Naive B cell (primary cell): ENCODE data around the gene SIN3B. TPM values are rescaled to one million over a fixed set of nuclear protein-coding genes. Genes with fewer than 3 reads are reported as not detected.
"Not testable (repeated sequence)": the region's sequence is repeated elsewhere in the genome, so short reads cannot be mapped to it uniquely, and the experiment has no call there.

Experiments
- ATAC-seq, 2 donors: fragments of 150-1000 bp; cut with Tn5 transposase; 2 replicates each; pipeline ENCODE4 v1.10.0; 2021; ENCODE audit warnings: low read depth in 2 of 2, mild to moderate bottlenecking in 2 of 2, moderate library complexity in 2 of 2
- DNase-seq: peaks from one replicate; pipeline ENCODE4 v3.0.0; 2022
- H3K27ac Mint-ChIP-seq, 6 donors: one replicate each; pipeline ENCODE4 v1.8.0; 2020 to 2022; ENCODE audit warnings: mild to moderate bottlenecking in 6 of 6, mixed read lengths in 6 of 6, moderate library complexity in 5 of 6, inconsistent platforms in 2 of 6
- H3K27me3 Mint-ChIP-seq, 3 donors: one replicate each; pipeline ENCODE4 v1.8.0; 2021 to 2022; ENCODE audit warnings: mixed read lengths in 3 of 3, mild to moderate bottlenecking in 1 of 3
- H3K36me3 Mint-ChIP-seq, 2 donors: one replicate each; pipeline ENCODE4 v1.8.0; 2020 to 2022; ENCODE audit warnings: mixed read lengths in 2 of 2, inconsistent platforms in 1 of 2, mild to moderate bottlenecking in 1 of 2
- H3K4me1 Mint-ChIP-seq, 3 donors: one replicate each; pipeline ENCODE4 v1.8.0; 2020 to 2022; ENCODE audit warnings: mixed read lengths in 3 of 3, inconsistent platforms in 1 of 3, mild to moderate bottlenecking in 1 of 3, moderate library complexity in 1 of 3
- H3K4me3 Mint-ChIP-seq, 8 donors: one replicate each; pipeline ENCODE4 v1.8.0; 2020 to 2022; ENCODE audit warnings: mild to moderate bottlenecking in 8 of 8, mixed read lengths in 8 of 8, moderate library complexity in 8 of 8, inconsistent platforms in 2 of 8
- H3K9me3 Mint-ChIP-seq, 7 donors: one replicate each; pipeline ENCODE4 v1.8.0; 2020 to 2022; ENCODE audit warnings: mixed read lengths in 7 of 7, mild to moderate bottlenecking in 5 of 7, inconsistent platforms in 2 of 7, moderate library complexity in 1 of 7
- polyA plus RNA-seq, 6 donors: library from polyadenylated mRNA; unstranded; fragments of 300-500 nt; fragmentation: Illumina TruSeq; gene quantifications; one replicate each; pipeline ENCODE4 v1.2.3, GENCODE V29; 2021; ENCODE audit warnings: low read depth in 6 of 6

SIN3B gene
- polyA plus RNA-seq, 6 donors from 2014 or later = 4.8 to 13.0 (median 6.8) TPM

- peaks cover 1 to 6% of the 10 kb centered on the region in 2 donors for H3K36me3 Mint-ChIP-seq
- ATAC-seq = no peak
Measured at GRCh38 chr19:16861011-16861410, 31.8 kb downstream of the SIN3B start.

DNA sequence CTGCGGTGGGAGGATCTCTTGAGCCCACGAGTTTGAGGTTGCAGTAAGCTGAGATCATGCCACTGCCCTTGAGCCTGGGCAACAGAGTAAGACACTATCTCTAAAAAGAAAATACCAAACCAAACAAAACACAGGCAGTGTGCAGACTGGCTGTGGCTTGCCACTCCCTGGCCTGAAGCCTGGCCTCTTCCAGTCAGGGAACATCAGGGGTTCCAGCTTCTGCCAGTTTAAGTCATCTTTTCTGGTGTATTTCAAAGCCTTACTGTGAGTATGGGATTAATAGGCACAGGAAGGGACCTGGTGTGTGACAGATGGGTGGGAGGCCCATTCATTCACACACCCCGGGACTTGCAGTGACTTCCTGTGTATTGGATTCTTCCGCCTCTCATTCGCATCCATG is 32.6 kb downstream of the SIN3B start:
- Mint-ChIP-seq H3K4me1 (peaks cover 0 to 11% (median 6%) of the 10 kb centered on the region in 3 donors), H3K9me3 (no peaks in the 10 kb centered on the region), H3K36me3 (peaks cover 8 to 10% of the 10 kb centered on the region in 2 donors), H3K27me3 (no peaks in the 10 kb centered on the region), H3K27ac (peak overlapping the region in 1 of 6 donors; percentile 86), H3K4me3 (no peak overlapping the region)
- DNase-seq (no peak), ATAC-seq (no peak)

More at GRCh38 chr19:16861011-16861410, 31.8 kb downstream of the SIN3B start:
- Mint-ChIP-seq H3K27ac (peak overlapping the region in 2 of 6 donors; percentile 24 to 52), H3K27me3 (no peaks in the 10 kb centered on the region), H3K4me3 (no peak overlapping the region), H3K4me1 (peaks cover 0 to 11% (median 6%) of the 10 kb centered on the region in 3 donors), H3K9me3 (no peaks in the 10 kb centered on the region)
- no peak for DNase-seq

GRCh38 chr19:16862826-16863415 is 33.7 kb downstream of the SIN3B start:
- DNase-seq (no peak), ATAC-seq (no peak)
- peak overlapping the region in 1 of 8 donors; percentile 21 for H3K4me3 Mint-ChIP-seq
- no peaks in the 10 kb centered on the region for H3K9me3 Mint-ChIP-seq
- H3K27ac Mint-ChIP-seq = peak overlapping the region in 3 of 6 donors; percentile 7 to 43 (median 26)
- peaks cover 0 to 11% (median 6%) of the 10 kb centered on the region in 3 donors for H3K4me1 Mint-ChIP-seq
- H3K36me3 Mint-ChIP-seq = peaks cover 10 to 11% of the 10 kb centered on the region in 2 donors
- H3K27me3 Mint-ChIP-seq = no peaks in the 10 kb centered on the region

GRCh38 chr19:16867211-16867610 is 38.0 kb downstream of the SIN3B start:
- no peak overlapping the region for H3K27ac Mint-ChIP-seq
- H3K36me3 Mint-ChIP-seq = peaks cover 16 to 20% of the 10 kb centered on the region in 2 donors
- H3K9me3 Mint-ChIP-seq = no peaks in the 10 kb centered on the region
- no peak overlapping the region for H3K4me3 Mint-ChIP-seq
- H3K4me1 Mint-ChIP-seq = peaks cover 0 to 7% (median 6%) of the 10 kb centered on the region in 3 donors
- no peak for DNase-seq
- no peaks in the 10 kb centered on the region for H3K27me3 Mint-ChIP-seq
- no peak for ATAC-seq

GRCh38 chr19:16868423-16869130 is 39.4 kb downstream of the SIN3B start:
- Mint-ChIP-seq H3K9me3 (no peaks in the 10 kb centered on the region), H3K4me1 (peaks cover under 1 to 5% (median 1%) of the 10 kb centered on the region in 3 donors), H3K27me3 (no peaks in the 10 kb centered on the region), H3K36me3 (peaks cover 10 to 20% of the 10 kb centered on the region in 2 donors), H3K4me3 (no peak overlapping the region), H3K27ac (peak overlapping the region in 3 of 6 donors; percentile 42 to 69 (median 47))
- DNase-seq (no peak), ATAC-seq (no peak)

DNA sequence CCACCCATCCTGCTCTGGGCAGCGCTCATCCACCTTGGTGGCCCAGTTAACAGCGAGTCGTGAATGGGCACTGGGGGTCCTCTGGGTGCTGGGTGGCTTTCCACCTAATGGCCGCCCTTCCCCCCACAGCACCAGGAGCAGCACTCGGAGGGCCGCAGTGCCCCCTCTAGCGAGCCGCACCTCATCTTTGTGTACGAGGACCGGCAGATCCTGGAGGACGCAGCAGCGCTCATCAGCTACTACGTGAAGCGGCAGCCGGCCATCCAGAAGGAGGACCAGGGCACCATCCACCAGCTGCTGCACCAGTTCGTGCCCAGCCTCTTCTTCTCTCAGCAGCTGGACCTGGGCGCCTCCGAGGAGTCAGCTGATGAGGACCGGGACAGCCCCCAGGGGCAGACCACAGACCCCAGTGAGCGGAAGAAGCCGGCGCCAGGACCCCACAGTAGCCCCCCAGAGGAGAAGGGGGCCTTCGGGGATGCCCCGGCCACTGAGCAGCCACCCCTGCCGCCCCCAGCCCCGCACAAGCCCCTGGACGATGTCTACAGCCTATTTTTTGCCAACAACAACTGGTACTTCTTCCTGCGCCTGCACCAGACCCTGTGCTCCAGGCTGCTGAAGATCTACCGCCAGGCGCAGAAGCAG is 40.3 kb downstream of the SIN3B start:
- DNase-seq (no peak), ATAC-seq (no peak)
- peaks cover 0 to 3% (median 0%) of the 10 kb centered on the region in 7 donors for H3K9me3 Mint-ChIP-seq
- no peaks in the 10 kb centered on the region for H3K27me3 Mint-ChIP-seq
- peaks cover 9 to 13% (median 10%) of the 10 kb centered on the region in 3 donors for H3K4me1 Mint-ChIP-seq
- no peak overlapping the region for H3K27ac Mint-ChIP-seq
- H3K36me3 Mint-ChIP-seq = peaks cover 17 to 29% of the 10 kb centered on the region in 2 donors
- no peak overlapping the region for H3K4me3 Mint-ChIP-seq

- H3K27me3 Mint-ChIP-seq = no peaks in the 10 kb centered on the region
- peaks cover 17 to 27% of the 10 kb centered on the region in 2 donors for H3K36me3 Mint-ChIP-seq
- no peak overlapping the region for H3K27ac Mint-ChIP-seq
- H3K9me3 Mint-ChIP-seq = peaks cover 0 to 6% (median 0%) of the 10 kb centered on the region in 7 donors
- DNase-seq = no peak
- no peak overlapping the region for H3K4me3 Mint-ChIP-seq
- peaks cover 18 to 23% (median 21%) of the 10 kb centered on the region in 3 donors for H3K4me1 Mint-ChIP-seq
- ATAC-seq = no peak
Measured at GRCh38 chr19:16871871-16872270, 42.7 kb downstream of the SIN3B start.

DNA sequence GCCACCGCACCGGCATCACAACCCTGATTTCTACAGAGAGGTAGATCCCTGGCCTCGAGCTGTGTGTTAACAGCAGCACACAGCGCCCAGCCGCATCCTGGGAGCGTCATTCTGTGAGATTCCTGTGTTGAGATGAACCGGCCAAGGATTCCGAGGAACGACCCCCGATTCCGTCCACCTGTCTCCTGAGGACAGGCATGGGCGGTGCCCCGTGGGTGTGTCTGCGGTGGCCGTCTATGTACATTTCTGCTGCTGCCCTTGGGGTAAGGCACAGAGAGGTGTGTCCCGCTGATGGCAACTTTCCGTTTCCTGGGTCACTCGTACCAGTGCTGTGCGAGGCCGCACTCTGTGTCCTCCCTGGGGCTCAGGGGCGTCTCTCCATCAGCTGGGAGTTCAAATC is 43.5 kb downstream of the SIN3B start:
- peaks cover 17 to 27% of the 10 kb centered on the region in 2 donors for H3K36me3 Mint-ChIP-seq
- no peak overlapping the region for H3K4me3 Mint-ChIP-seq
- ATAC-seq = no peak
- H3K9me3 Mint-ChIP-seq = peaks cover 0 to 6% (median 1%) of the 10 kb centered on the region in 7 donors
- H3K4me1 Mint-ChIP-seq = peaks cover 18 to 23% (median 21%) of the 10 kb centered on the region in 3 donors
- H3K27me3 Mint-ChIP-seq = no peaks in the 10 kb centered on the region
- DNase-seq = no peak
- no peak overlapping the region for H3K27ac Mint-ChIP-seq

DNA sequence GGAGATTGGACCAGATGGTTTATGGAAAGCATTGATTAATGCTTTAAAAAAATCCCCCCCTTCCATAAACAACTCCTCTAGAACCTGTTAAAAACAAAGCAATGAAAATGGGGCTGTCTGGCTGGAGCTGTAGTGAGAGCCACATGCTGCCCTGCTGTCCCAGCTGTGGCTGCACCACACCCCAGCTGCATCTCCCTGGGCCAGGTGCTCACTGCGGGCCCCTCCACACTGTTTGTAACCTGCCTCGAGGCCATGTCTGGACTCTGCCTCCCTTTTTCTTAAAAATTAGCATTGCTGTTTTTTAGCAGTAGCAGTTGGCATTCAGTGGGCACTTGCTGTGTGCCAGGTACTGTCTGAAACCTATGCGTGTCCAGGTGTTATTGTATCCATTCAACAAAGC is 44.4 kb downstream of the SIN3B start:
- H3K4me1 Mint-ChIP-seq = peaks cover 13 to 23% (median 21%) of the 10 kb centered on the region in 3 donors
- ATAC-seq = no peak
- peaks cover 0 to 6% (median 1%) of the 10 kb centered on the region in 7 donors for H3K9me3 Mint-ChIP-seq
- peaks cover 17 to 18% of the 10 kb centered on the region in 2 donors for H3K36me3 Mint-ChIP-seq
- H3K27me3 Mint-ChIP-seq = no peaks in the 10 kb centered on the region
- peak overlapping the region in 4 of 6 donors; percentile 44 to 88 (median 65) for H3K27ac Mint-ChIP-seq
- peak overlapping the region in 1 of 8 donors; percentile 52 for H3K4me3 Mint-ChIP-seq
- DNase-seq = no peak

DNA sequence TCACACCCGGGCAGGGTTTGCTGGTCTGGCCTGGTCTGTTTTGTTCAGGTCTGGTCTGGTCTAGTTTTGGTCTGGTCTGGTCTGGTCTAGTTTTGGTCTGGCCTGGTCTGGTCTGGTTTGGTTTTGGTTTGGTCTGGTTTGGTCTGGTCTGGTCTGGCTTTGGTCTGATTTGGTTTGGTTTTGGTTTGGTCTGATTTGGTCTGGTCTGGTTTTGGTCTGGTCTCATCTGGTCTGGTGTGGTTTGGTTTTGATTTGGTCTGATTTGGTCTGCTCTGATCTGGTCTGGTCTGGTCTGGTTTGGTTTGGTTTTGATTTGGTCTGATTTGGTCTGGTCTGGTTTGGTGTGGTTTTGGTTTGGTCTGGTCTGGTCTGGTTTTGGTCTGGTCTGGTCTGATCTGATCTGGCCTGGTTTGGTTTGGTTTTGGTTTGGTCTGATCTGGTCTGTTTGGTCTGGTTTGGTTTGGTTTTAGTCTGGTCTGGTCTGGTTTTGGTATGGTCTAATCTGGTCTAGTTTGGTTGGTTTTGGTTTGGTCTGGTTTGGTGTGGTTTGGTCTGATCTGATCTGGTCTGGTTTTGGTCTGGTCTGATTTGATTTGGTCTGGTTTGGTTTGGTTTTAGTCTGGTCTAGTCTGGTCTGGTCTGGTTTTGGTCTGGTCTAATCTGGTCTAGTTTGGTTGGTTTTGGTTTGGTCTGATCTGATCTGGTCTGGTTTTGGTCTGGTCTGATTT is 45.2 kb downstream of the SIN3B start:
- Mint-ChIP-seq H3K4me3 (peak overlapping the region in 1 of 8 donors; percentile 41), H3K36me3 (peaks cover 16 to 17% of the 10 kb centered on the region in 2 donors), H3K4me1 (peaks cover 13 to 23% (median 21%) of the 10 kb centered on the region in 3 donors)

GRCh38 chr19:16874978-16875299 is 45.7 kb downstream of the SIN3B start:
- Mint-ChIP-seq H3K36me3 (peaks cover 17 to 19% of the 10 kb centered on the region in 2 donors), H3K27ac (peak overlapping the region; percentile 53 to 98 (median 88)), H3K4me1 (peaks cover 13 to 23% (median 21%) of the 10 kb centered on the region in 3 donors)
- H3K4me3 Mint-ChIP-seq, DNase-seq, H3K9me3 Mint-ChIP-seq, ATAC-seq, H3K27me3 Mint-ChIP-seq: not testable (repeated sequence)

More for the DNA sequence above, 45.2 kb downstream of the SIN3B start:
- no peak for DNase-seq
- Mint-ChIP-seq H3K9me3 (peaks cover 0 to 6% (median 1%) of the 10 kb centered on the region in 7 donors), H3K27me3 (no peaks in the 10 kb centered on the region), H3K27ac (peak overlapping the region; percentile 84 to 98 (median 95))
- no peak for ATAC-seq

DNA sequence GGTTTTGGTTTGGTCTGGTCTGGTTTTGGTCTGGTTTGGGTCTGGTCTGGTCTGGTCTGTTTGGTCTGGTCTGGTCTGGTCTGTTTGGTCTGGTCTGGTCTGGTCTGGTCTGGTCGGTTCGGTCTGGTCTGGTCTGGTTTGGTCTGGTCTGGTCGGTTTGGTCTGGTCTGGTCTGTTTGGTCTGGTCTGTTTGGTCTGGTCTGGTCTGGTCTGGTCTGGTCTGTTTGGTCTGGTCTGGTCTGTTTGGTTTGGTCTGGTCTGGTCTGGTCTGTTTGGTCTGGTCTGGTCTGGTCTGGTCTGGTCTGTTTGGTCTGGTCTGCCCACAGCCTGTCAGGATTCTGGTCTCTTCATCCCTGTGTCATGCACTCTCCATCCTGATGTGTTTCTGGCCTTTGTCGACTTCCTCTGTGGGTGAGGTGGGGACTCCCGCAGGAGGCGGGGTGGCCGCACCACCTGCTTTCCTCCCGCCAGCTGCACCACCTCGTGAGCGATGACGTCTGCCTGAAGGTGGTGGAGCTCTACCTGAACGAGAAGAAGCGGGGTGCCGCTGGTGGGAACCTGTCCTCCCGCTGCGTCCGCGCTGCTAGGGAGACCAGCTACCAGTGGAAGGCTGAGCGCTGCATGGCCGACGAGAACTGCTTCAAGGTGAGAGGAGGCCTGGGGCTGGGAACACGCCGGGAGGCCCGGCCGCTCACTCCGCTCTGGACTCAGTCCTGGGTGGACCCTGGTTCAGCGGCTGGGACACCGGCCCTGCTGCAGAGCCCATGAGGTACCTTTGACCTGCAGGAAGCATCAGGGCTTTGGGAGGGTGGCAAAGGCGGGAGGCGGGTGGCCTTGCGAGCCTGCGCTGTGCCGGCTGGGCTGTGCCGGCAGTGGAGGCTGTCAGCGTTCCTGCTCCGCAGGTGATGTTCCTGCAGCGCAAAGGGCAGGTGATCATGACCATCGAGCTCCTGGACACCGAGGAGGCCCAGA is 46.7 kb downstream of the SIN3B start:
- H3K4me1 Mint-ChIP-seq = peaks cover 13 to 31% (median 21%) of the 10 kb centered on the region in 3 donors
- peak overlapping the region in 1 of 8 donors; percentile 4 for H3K4me3 Mint-ChIP-seq
- peak overlapping the region in 5 of 6 donors; percentile 22 to 87 (median 85) for H3K27ac Mint-ChIP-seq
- peaks cover 0 to 14% (median 6%) of the 10 kb centered on the region in 7 donors for H3K9me3 Mint-ChIP-seq
- H3K36me3 Mint-ChIP-seq = peaks cover 24 to 28% of the 10 kb centered on the region in 2 donors
- no peak for DNase-seq
- peak; percentile 56 to 64 for ATAC-seq
- no peaks in the 10 kb centered on the region for H3K27me3 Mint-ChIP-seq
